OCI-LY1 (cell line): ENCODE data around the gene TMF1.

ENCODE experiments used
- EZH2 ChIP-seq: fragments of 200-600 bp; sonication (generic), shearing (Covaris generic); IDR thresholded peaks from 2 replicates; pipeline ENCODE4 v1.8.0; 2017; ENCODE audit warnings: borderline replicate concordance, mixed run types, mild to moderate bottlenecking, antibody characterized with exemption, low read length, moderate library complexity, mixed read lengths
- TF ChIP-seq, protein P1 (sequence below): fragments of 200-600 bp; sonication (generic), shearing (Covaris generic); IDR thresholded peaks from 2 replicates; pipeline ENCODE4 v1.5.1; 2017; ENCODE audit warnings: mild to moderate bottlenecking, antibody characterized with exemption, low read length, moderate library complexity, mixed read lengths

DNA sequence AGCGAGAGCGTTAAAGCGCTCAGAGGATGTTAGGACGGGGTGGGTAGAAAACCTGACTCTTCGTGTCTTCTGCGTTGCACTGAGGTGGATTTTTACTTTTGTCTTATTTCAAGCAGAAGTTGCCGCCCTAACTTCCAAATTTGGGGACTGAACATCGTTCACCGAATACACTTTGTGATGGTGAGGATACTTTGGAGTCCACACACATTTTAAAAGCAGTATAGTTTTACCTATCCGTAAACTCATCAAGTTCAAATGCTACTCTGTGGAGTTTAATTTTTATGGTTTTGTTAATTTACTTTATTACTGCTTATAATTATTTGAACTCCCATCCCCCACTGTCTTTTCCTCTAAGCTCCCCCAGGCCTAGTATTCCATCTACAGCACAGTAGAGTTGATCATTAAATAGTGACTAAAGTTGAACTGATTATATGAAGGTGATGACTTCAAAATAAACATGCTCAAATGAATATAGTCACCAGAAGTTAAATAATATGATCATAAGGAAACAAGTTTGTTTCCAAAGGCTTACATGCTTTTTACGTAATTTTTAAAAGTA lies 38.0 kb downstream of the TMF1 start:
- no peak for TF ChIP-seq EZH2
- TF ChIP-seq, protein P1, sequence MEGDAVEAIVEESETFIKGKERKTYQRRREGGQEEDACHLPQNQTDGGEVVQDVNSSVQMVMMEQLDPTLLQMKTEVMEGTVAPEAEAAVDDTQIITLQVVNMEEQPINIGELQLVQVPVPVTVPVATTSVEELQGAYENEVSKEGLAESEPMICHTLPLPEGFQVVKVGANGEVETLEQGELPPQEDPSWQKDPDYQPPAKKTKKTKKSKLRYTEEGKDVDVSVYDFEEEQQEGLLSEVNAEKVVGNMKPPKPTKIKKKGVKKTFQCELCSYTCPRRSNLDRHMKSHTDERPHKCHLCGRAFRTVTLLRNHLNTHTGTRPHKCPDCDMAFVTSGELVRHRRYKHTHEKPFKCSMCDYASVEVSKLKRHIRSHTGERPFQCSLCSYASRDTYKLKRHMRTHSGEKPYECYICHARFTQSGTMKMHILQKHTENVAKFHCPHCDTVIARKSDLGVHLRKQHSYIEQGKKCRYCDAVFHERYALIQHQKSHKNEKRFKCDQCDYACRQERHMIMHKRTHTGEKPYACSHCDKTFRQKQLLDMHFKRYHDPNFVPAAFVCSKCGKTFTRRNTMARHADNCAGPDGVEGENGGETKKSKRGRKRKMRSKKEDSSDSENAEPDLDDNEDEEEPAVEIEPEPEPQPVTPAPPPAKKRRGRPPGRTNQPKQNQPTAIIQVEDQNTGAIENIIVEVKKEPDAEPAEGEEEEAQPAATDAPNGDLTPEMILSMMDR, result no peak
